ENCODE results near the gene TAF6.

TAF6 gene

DNA sequence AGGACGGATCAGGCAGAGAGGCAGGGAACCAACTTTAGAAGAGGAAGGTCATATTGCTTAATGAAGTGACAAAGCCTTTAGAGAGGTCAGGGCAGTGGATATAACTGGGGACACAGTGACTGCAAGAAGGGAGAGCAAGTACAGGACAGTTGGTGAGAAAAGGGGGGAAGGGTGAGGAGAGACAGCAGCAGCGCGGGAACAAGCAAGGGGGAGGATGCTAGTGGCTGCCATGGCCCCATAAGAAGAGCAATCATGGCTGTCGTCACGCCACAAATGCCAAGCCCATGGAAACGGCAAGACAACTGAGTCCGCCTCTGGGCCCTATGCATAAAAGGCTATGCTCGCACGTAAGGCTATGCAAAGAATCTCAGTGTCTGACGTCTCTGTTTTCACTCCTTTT, 46.7 kb downstream of the TAF6 start:
- TF ChIP-seq, protein P1, sequence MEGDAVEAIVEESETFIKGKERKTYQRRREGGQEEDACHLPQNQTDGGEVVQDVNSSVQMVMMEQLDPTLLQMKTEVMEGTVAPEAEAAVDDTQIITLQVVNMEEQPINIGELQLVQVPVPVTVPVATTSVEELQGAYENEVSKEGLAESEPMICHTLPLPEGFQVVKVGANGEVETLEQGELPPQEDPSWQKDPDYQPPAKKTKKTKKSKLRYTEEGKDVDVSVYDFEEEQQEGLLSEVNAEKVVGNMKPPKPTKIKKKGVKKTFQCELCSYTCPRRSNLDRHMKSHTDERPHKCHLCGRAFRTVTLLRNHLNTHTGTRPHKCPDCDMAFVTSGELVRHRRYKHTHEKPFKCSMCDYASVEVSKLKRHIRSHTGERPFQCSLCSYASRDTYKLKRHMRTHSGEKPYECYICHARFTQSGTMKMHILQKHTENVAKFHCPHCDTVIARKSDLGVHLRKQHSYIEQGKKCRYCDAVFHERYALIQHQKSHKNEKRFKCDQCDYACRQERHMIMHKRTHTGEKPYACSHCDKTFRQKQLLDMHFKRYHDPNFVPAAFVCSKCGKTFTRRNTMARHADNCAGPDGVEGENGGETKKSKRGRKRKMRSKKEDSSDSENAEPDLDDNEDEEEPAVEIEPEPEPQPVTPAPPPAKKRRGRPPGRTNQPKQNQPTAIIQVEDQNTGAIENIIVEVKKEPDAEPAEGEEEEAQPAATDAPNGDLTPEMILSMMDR (IDR thresholded peaks at IDR 0.05; ENCODE audit: insufficient read depth, missing control alignments): no peak
- DNase-seq (ENCODE audit: insufficient read length, low spot score): no peak
- no peak for FAIRE-seq

- FAIRE-seq (no peak), DNase-seq (ENCODE audit: insufficient read length, low spot score) (no peak)
- TF ChIP-seq, protein P1 (IDR thresholded peaks at IDR 0.05; ENCODE audit: insufficient read depth, missing control alignments): no peak
These were observed 48.0 kb downstream of the TAF6 start for GRCh38 chr7:100071018-100071723.

- DNase-seq (ENCODE audit: insufficient read length, low spot score) (no peak), FAIRE-seq (no peak)
- TF ChIP-seq, protein P1 (IDR thresholded peaks at IDR 0.05; ENCODE audit: insufficient read depth, missing control alignments): no peak
These were observed 49.2 kb downstream of the TAF6 start for GRCh38 chr7:100069991-100070390.

GRCh38 chr7:100066953-100067352, 52.2 kb downstream of the TAF6 start:
- FAIRE-seq (no peak), DNase-seq (ENCODE audit: insufficient read length, low spot score) (no peak)
- TF ChIP-seq, protein P1 (IDR thresholded peaks at IDR 0.05; ENCODE audit: insufficient read depth, missing control alignments): no peak

DNA sequence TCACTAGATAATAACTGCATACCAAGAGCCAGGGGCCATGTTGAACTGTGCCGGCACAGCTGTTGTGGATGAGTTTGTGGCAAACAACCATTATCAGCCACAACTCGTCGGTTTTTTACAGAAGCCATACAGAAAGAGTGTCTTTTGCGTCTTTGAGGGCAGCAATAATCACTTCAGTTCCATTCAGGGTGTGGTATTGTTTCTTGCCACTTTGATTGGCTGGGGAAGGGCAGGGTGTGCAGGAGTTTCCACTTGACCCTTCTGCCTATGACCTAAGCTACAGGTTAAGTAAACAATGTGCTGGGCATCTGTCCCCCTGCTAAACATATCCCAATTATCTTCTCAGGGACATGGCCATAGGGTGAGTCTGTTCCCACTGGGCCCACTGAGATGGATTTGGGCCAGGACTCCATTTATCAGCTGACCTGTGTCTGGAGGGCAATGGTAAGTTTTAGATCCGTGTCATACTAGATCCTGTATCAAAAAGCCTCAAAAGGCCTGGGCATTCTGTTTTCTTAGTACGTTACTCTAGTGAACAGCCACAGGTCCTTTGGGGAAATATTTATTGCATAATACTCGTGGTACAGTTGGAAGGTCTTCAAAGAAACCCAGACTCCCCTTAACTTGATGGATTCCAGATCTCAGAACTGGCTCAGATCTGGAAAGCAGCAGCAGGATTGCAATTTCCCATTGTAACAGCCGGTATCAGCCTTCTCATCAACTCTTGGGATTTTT, 53.5 kb downstream of the TAF6 start:
- FAIRE-seq: no peak
- TF ChIP-seq, protein P1 (IDR thresholded peaks at IDR 0.05; ENCODE audit: insufficient read depth, missing control alignments): no peak

GRCh38 chr7:100064162-100064561, 55.0 kb downstream of the TAF6 start:
- FAIRE-seq (no peak), DNase-seq (ENCODE audit: insufficient read length, low spot score) (no peak)
- TF ChIP-seq, protein P1 (IDR thresholded peaks at IDR 0.05; ENCODE audit: insufficient read depth, missing control alignments): no peak

More for the DNA sequence above, 53.5 kb downstream of the TAF6 start:
- DNase-seq (ENCODE audit: insufficient read length, low spot score): no peak

- TF ChIP-seq, protein P1 (IDR thresholded peaks at IDR 0.05; ENCODE audit: insufficient read depth, missing control alignments): no peak
- DNase-seq (ENCODE audit: insufficient read length, low spot score): no peak
- FAIRE-seq: no peak
These were observed 55.8 kb downstream of the TAF6 start for GRCh38 chr7:100063376-100063775.

Data from D721Med (cell line).